ENCODE results near the gene HEXD. TPM values are rescaled to one million over a fixed set of nuclear protein-coding genes. Genes with fewer than 3 reads are reported as not detected.

HEXD gene
- total RNA-seq, 2 experiments from 2014 or later, result 87.9 to 93.2 TPM

- H3K4me2 ChIP-seq (ENCODE audit: low read length), result peak overlapping the region; percentile 49
- ChIA-PET CTCF (ENCODE audit: unreplicated experiment) (no interaction called here), POLR2A (interaction anchor here (0.6 kb wide), 2 partner anchors 56 to 156 kb away, joined by 3 to 7 read pairs; no protein-coding TSS in a partner anchor)
- no peak for DNase-seq (ENCODE audit: low spot score)
- H3K9me3 ChIP-seq (ENCODE audit: low read length), result no peaks in the 10 kb centered on the region
- peak overlapping the region; percentile 8 for H3K4me3 ChIP-seq (ENCODE audit: low read depth, low read length, poor library complexity, severe bottlenecking)
- no peaks in the 10 kb centered on the region for H4K20me1 ChIP-seq (ENCODE audit: insufficient read depth, low read length)
- no peak for TF ChIP-seq CTCF (conservative IDR thresholded peaks at IDR 0.05; ENCODE audit: low read length)
- H3K27ac ChIP-seq (ENCODE audit: low read depth, low read length, poor library complexity, severe bottlenecking), result peak overlapping the region; percentile 59
- H3K4me1 ChIP-seq (ENCODE audit: insufficient read depth, low read length, poor library complexity, severe bottlenecking), result peaks cover 34% of the 10 kb centered on the region
- no peaks in the 10 kb centered on the region for H3K79me2 ChIP-seq (ENCODE audit: insufficient read depth, low read depth, low read length)
- H3K9me2 ChIP-seq (ENCODE audit: insufficient read depth, low read length), result no peaks in the 10 kb centered on the region
- H3K36me3 ChIP-seq (ENCODE audit: insufficient read depth, low read length), result peaks cover 39% of the 10 kb centered on the region
- intact Hi-C loops (cut with micrococcal nuclease; ENCODE audit: unreplicated experiment), result loop anchor here (1.0 to 10.0 kb wide), 2 partner anchors 41 to 195 kb away; no protein-coding TSS in a partner anchor
- no peak overlapping the region for H2AFZ ChIP-seq (ENCODE audit: low read length)
- BruUV-seq (replicated peaks), result no TSS peak
These were observed 71.8 kb downstream of the HEXD start for GRCh38 chr17:82489851-82490511.

GRCh38 chr17:82490512-82491195 is 72.5 kb downstream of the HEXD start:
- Histone ChIP-seq H3K4me1 (ENCODE audit: insufficient read depth, low read length, poor library complexity, severe bottlenecking) (peaks cover 40% of the 10 kb centered on the region), H4K20me1 (ENCODE audit: insufficient read depth, low read length) (no peaks in the 10 kb centered on the region), H3K4me2 (ENCODE audit: low read length) (peak overlapping the region; percentile 49), H3K4me3 (ENCODE audit: low read depth, low read length, poor library complexity, severe bottlenecking) (peak overlapping the region; percentile 8), H2AFZ (ENCODE audit: low read length) (no peak overlapping the region), H3K9me2 (ENCODE audit: insufficient read depth, low read length) (no peaks in the 10 kb centered on the region), H3K9me3 (ENCODE audit: low read length) (no peaks in the 10 kb centered on the region), H3K27ac (ENCODE audit: low read depth, low read length, poor library complexity, severe bottlenecking) (peak overlapping the region; percentile 59), H3K36me3 (ENCODE audit: insufficient read depth, low read length) (peaks cover 35% of the 10 kb centered on the region), H3K79me2 (ENCODE audit: insufficient read depth, low read depth, low read length) (no peaks in the 10 kb centered on the region)
- intact Hi-C loops (cut with micrococcal nuclease; ENCODE audit: unreplicated experiment), result loop anchor here (1.0 to 10.0 kb wide), 2 partner anchors 41 to 196 kb away; no protein-coding TSS in a partner anchor
- no peak for TF ChIP-seq EZH2phosphoT487 (IDR thresholded peaks at IDR 0.05; ENCODE audit: borderline replicate concordance, low read depth, low read length)
- peak; percentile 45 for TF ChIP-seq CTCF (conservative IDR thresholded peaks at IDR 0.05; ENCODE audit: low read length)
- peak; percentile 90 for DNase-seq (ENCODE audit: low spot score)
- POLR2A ChIA-PET, result no interaction called here
- CTCF ChIA-PET (ENCODE audit: unreplicated experiment), result no interaction called here
- BruUV-seq (replicated peaks), result no TSS peak

- Histone ChIP-seq H3K9me2 (ENCODE audit: insufficient read depth, low read length) (no peaks in the 10 kb centered on the region), H3K4me1 (ENCODE audit: insufficient read depth, low read length, poor library complexity, severe bottlenecking) (peaks cover 45% of the 10 kb centered on the region), H3K4me2 (ENCODE audit: low read length) (no peak overlapping the region), H3K79me2 (ENCODE audit: insufficient read depth, low read depth, low read length) (no peaks in the 10 kb centered on the region), H2AFZ (ENCODE audit: low read length) (no peak overlapping the region), H3K27ac (ENCODE audit: low read depth, low read length, poor library complexity, severe bottlenecking) (no peak overlapping the region), H3K4me3 (ENCODE audit: low read depth, low read length, poor library complexity, severe bottlenecking) (no peak overlapping the region), H4K20me1 (ENCODE audit: insufficient read depth, low read length) (no peaks in the 10 kb centered on the region), H3K36me3 (ENCODE audit: insufficient read depth, low read length) (peaks cover 30% of the 10 kb centered on the region; the same call in 1 of the 2 replicates), H3K9me3 (ENCODE audit: low read length) (no peaks in the 10 kb centered on the region)
- no TSS peak for BruUV-seq (replicated peaks)
- TF ChIP-seq EZH2phosphoT487 (IDR thresholded peaks at IDR 0.05; ENCODE audit: borderline replicate concordance, low read depth, low read length), result no peak
- TF ChIP-seq CTCF (conservative IDR thresholded peaks at IDR 0.05; ENCODE audit: low read length), result no peak
- DNase-seq (ENCODE audit: low spot score), result no peak
- ChIA-PET CTCF (ENCODE audit: unreplicated experiment) (no interaction called here), POLR2A (no interaction called here)
- intact Hi-C loops (cut with micrococcal nuclease; ENCODE audit: unreplicated experiment), result loop anchor here (10.0 kb wide), 1 partner anchor 196 kb away; no protein-coding TSS in a partner anchor
These were observed 73.0 kb downstream of the HEXD start for GRCh38 chr17:82491196-82491530.
